ENCODE data around the gene PCK1.

The PCK1 gene

DNA sequence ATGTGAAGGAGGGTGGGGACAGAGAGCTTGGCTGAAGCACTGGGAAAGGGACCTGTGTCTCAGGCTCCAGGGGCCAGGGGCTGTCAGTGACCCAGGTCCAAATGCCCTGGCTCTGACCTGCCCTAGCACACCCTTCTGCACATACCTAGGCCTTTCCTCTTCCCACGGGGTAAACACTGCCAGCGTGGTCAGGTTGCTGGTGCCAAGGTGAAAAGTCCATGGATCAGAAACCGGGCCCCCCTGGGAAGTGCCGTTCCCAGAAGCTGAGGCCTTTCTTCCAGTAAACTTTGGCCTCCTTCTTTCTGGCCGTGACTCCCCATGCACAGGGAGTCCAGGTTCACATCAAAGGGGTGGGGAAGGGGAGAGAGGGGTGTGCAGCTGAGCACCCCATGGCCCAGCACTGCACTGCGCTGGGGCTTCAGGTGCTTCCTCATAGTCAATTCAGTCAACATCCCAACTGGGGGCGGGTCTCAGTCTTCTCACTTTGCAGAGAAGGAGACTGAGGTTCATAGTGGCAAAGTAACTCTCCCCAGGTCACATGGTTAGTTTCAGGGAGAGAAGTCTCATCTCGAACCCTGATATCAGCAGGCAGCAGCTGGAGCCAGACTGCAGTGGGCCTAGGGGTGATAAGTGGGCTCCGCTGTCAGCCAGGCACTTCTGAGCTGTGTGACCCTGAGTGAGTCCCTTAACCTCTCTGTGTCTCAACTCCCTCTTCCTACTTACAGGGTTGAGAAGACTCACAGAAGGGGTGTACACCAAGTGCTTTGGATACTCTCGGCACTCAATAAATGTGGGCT, 17.0 kb downstream of the PCK1 start:
- DNase-seq, result no peak

DNA sequence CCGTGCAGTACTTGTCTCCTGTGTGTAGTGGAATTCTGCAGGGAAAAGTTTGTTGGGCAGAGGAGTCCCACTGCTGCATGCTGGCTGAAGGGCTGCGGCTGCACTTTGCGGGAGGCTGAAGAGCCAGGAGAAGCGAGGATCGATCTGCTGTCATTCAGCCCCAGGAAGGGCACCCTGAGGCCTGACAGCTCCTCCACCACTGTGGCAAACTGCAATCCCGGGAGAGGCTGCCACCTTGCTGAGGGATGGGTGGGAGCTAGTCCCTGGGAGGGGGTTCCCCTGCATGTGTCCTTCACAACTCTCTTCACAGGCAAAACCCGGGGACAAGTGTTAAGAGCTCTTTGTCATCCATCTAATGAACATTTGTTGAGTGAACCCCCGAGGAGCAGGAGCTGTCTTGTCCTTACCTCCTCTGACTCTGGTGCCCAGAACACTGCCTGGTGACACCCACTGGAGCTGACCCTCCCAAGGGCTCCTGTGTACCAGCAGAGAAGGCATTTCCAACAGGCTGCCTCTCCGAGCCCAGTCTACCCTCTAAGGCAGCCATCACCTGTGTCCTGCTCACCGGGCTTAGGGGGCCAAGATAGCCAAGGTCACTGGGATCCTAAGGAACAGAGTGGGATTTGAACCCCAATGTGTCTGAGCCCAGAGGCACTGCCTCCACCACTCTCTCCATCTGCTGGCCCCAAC, 17.7 kb downstream of the PCK1 start:
- no peak for DNase-seq

DNA sequence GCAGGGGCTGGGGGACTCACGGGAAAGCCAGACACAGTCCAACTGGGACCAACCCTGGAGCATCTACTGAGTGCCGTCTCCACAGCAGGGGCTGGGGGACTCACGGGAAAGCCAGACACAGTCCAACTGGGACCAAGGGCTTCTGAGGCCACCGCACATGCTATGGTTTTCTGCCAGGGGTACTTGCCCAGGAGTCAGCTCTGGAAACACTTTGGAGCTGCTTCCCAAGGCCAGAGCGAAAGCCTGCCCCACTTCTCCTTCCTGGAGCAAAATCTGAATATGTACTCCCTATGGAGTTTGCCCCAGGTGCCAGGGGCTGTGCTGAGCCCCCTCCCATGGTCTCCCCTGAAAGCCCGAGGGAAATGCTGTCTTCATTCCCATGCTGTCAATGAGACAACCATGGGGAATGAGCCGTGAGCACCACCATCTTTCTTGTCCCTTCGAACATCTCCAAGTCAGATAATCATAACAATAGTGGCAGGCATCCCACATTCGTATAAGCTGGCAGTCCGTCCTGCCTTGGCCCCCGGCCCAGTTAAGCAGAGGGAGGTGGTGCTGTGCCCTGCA, 18.5 kb downstream of the PCK1 start:
- no peak for DNase-seq

DNA sequence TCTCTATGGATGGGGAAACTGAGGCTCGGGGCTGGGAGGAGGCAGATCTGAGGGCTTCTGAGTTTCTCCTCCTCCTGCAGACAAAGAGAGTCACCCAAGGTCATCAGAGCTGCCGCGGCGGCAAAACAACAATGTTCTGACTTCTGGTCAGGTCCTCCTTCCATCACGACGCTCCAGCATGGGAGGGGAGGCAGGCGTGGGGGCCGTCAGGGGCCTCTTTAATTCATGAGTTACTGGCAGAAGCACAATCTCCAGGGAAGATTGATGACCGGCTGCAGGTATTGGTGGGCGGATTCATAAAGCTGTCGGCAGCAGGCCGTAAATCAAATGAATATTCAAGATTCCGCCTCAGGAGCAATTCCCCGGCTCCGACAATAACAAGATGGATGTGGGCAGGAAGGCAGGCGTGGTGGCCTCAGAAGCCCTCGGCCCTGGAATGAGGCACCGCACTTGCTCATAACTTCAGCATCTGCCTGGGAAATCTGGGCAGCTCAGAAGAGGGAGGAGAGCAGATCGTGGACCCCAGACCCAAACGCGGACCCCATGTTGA, 19.1 kb downstream of the PCK1 start:
- DNase-seq, result no peak

DNA sequence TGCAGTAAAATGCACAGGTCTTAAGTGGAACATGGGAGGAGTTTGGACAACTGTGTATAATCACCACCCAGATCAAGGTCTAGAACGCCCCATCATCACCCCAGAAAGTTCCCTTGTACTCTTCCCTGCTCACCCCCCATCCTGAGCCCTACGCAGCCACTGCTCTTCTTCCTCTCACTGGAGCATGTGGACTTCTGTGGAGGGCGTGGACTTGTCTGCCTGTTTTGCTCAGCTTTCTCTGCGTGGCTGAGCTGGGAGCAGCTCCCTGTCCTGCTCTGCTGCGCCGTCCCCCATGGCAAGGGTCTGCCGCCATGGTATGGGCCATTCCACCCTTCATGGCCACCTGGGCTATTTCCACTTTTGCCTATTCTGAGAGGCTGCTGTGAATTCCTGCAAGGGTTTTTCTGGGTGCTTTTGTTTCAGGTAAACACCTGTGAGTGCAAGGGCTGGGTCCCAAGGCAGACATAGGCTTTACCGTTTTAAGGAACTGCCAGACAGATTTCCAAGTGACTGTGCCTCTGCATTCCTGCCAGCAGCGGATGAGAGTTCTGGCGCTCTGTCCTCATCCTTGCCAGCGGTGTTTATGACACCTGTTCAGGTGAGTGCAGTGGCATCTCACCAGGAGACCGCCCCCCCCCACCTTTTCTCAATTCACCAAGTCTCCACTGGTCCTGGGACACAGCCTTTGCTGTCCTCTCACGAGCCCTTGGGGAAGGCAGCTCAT, 19.7 kb downstream of the PCK1 start:
- DNase-seq, result no peak

DNA sequence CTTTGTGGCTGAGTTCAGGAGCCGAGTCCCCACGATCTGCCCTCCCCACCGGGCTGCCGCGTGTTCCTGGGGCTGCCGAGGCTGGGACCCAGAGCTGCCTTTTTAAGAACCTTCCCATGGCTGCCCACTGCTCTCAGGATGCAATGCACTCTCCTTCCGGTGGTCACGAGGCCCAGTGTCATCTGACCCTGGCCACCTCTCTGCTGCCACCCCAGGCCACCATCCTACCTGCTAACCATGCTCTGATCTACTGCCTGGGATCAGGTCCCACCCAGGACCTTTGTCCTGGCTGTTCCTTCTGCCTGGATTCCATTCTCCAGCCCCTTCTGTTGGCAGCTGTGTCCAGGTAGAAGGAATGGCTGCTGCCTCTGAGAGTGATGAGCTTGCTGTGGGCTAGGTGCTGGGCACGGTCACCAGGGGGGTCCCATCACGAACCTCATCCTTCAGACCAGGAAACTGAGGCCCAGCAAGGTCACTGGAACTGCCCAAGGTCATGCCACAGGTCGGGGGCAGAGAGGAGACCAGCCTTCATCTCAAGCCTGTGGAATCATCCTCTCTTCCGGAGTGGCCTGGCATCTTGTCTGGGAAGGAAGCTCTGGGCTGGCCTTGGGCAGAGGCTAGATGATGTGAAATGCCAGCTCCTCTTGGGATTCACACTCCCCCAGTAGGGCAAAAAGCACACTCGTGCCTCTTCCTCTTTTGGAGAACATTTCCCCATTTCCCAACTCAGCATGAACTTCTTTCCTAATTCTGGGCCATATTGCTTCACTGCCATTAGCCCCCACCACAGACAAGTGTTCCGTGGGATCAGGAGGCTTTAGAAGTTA, 20.5 kb downstream of the PCK1 start:
- DNase-seq, result no peak

DNA sequence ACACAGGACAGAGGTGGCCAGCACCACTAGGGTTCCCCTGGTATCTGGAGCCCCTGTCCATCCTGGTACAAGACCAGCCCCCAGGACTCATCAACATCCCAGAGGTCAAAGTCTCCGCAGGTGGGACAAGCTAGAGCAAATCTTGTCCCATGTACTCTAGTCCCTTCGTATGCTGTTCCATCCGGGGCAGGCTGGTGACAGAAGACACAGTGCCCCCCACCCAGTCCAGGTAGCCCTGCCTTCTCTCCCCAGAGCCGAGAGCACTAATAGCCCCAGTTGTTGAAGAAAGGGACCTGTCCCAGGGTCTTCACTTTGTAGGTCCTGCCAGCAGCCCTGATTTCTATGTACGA, 21.1 kb downstream of the PCK1 start:
- DNase-seq, result no peak

DNA sequence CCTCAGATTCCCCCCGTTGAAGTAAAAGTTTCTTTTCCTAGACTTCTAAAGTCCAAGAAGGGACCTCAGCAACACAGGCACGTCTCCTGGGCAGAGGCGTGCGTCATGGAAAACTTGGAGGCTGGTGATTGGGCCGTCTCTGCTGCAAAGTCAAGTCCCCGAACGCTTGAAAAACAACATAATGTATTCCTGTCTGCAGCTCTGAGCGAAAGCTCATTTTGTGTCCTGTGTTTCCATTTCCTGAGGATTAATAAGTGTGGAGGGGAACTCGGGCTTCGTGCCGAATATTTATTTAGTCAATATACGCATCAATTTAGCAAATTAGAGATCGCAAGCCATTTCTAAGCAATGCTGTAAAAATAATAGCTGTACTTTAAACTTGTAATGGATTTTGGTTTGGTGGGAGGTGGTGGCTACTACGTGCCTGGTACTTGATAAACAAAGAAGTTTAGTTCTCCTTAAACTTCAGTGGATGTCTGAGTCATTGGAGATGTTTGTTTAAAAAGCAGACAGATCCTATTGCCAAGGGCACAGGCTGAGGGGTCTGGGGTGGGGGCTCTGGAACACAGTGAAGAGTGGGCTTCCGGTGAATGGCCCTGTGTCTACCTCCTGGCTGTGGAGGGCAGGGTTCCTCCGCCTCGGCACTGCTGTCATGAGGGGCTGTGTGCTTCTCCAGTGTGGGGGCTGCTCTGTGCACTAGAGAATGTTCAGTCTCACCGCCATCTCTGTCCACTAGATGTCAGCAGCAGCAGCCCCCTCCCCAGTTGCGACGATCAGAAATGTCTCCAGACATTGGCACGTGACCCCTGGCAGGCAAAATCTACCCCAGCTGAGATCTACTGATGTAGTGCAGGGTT, 21.8 kb downstream of the PCK1 start:
- DNase-seq, result no peak

DNA sequence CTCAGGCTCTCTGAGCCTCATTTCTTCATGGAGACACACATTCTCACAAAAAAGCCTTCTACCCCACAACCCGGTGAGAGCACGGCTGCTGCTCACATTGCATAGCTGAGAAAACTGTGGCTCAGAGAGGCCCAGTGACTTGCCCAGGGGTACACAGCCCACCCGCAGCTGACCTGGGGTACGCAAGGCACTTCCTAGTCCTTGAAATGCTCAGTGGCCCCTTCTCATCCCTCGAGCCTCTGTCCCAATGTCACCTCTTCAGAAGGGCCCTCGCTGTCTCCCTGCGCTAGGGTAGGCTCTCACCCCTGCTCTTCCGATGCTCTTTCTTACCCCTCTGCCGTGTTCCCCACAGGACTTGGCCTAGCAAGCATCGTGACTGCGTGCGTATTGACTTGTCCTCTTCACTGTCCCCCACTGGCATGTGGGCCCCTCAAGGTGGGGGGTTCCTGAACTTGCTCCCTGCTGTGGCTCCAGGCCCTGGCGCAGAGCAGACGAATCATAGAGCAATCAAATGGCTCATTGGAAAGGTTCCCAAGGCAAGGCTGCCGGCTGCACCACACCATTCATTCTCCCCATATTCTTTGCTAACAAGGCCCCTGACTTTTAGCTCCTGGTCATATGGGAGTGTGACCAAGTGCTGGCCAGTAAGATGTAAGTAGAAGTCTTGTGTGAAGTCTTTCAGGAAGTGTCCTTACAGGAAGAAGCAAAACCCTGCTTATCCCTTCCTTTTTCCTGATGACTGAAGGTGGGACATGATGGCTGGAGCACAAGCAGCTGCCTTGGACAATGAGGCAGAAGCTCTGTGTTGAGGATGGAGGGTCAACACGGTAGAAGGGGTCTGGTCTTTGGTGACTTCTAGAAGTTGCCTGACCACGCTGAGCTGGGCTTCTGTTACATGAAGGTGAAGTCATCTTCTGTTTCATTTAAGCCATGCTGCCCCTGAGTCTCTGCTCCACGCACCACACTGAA, 22.7 kb downstream of the PCK1 start:
- no peak for DNase-seq

DNA sequence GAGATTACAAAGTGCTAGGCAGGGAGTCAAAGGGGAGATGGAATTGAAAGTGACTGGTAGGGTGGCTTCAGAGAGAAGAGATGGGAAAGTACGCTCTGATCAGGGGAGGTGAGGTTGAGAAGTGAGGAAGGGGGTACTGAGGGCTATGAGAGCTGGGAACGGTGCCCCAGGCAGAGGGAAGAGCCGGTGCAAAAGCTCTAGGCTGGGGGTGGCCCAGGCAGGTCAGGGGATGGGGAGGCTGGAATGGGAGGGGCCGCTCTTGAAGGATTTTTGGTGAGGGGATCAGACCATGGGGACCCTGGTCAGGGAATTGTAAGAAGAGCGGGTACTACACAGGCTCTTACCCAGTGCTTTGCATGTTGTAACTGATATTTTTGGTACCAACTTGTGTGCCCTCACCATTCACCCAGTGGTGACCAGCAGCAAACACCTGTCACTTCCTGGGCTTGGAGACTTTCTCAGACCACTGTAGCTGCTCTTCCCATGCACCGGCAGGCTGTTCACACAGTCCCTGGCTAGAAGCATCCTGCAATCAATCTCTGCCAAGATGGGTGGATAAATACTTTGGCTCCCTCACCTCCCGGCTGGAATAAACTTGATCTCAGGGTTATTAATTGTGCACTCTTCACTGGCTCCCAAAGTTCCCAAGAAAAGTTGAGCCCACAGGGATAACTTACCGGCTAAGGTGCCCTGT, 24.0 kb downstream of the PCK1 start:
- no peak for DNase-seq

DNA sequence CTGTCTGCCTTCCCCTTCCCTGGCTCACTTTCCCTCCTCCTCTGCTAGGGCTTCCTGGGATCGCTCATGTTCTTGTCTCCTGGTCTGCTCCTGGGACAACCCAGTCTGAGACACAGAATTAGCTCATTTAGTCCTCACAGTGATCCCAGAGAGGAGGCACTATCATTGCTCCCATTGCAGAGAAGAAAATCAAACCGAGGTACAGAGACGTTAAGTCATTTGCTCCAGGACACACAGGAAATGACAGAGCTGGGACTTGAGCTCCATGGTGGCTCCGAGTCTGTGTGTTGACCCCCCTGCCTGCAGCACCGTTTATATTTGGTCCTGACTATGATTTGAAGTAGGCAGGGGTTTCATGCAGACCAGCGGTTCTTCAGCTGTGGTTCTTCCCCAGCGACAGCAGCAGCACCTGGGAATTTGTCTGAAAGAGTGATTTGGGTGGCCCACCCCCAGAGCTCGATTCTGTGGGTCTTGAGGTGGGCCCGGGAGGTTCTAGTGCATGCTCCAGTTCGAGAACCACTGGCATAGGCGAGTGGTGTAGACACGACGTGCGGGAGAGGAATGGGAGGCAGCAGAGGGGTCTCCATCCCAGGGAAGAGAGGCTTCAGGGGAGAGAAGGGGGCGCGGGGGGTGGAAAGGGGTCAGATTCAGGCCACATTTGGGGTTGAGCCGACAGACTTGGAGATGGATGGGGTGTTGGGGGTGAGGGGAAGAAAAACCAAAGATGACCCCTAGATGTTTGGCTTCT, 24.7 kb downstream of the PCK1 start:
- no peak for DNase-seq

DNA sequence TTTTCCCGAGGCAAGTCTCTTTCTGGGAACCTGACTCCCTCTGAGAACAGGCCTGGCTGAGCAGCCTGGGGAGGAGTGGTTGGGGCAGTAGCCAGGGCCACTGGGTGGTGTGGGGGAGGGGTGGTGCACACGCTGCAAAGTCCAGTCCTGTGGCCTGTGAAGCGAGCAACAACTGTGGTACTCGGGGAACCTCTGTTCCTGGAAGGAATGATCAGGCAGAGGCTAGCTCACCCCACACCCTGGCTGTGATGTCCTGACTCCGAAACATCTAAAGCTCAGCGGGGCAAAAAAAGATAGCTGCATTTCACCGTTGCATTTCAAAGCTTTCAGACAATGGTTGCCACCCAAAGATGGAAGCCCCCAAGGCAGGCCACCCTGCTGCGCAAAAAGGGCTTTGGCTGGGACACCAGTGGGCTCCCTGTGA, 25.5 kb downstream of the PCK1 start:
- DNase-seq, result no peak

DNA sequence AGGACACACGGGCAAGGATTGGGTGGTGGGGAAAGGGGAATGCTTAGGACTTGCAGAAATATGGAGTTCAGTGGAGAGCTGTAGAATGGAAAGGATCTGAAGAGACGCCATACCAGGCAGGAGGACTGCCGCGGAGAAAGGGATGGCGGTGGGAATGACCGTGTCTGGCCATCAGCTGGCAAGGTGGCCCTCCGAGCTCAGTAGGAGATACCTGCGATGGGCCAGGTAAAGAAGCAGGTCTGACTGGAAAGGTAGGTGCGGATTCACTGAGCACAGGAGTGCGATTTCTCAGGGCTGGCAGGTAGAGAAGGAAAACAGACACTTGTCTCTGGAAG, 26.0 kb downstream of the PCK1 start:
- no peak for DNase-seq

DNA sequence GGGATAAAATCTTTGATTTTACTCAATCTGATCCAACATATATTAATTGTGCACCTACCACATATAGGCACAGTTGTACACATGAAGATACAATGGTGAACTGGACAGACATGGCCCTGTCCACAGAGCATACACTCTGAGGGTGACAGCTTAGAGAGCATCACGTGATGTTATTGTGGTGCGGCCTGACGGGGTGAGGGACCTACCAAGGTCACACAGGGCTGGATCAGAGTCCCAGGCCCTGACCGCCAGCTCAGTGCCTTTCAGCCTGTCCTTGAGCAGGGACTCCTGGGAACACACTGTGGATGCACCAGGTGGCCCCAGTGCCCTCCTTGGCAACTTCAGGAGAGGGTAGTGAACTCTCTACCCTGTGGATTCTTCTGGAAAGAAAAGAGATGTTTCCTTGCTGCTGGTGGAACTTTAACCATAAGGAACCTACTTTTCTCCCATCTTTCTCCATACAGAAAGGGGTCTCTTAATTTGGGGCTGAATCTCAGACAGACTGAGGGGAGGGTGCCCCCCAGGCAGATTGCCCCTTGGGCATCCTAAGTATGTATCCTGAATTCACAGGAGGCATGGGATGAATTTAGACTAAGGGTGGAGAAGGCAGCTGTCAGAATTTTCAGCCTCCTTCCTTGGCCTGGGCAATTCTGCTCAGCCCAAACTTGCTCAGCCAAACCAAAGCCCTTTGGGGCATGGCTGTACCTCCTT, 26.5 kb downstream of the PCK1 start:
- no peak for DNase-seq

DNA sequence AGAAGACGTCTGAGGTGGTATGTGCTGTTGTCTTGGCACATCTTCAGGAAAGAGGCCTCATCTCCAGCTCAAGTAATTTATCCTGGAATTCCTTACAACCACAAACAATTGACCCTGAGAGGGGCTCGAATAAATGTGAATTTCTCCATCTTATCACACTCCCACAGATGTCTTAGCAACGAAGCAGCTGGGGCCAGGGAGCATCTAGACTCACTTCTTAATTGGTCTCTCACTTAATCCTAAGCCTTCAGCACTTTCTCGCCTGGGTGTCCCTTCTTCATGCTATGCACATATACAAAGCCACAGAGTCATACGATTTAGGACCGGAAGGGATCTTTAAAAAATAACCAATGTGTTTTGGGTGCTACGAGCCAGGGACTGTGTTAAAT, 27.1 kb downstream of the PCK1 start:
- no peak for DNase-seq

DNA sequence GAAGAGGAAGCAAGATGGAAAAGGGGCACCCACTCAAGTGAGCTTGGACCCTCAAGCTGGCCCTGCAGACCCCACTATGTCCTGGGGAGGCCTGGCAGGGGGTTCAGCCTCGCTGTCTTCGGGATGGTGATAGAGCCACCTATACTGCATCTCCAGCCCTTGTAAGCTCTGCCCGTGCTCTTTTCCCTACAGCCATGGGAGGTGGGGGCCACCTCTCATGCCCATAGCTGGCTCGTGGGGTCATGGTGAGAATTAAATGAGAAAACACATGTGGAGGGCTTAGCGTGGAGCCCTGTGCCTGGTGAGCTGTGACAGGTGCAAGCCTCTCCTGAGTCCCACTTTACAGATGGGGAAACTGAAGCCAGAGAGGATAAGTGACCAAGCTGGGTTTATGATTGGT, 27.7 kb downstream of the PCK1 start:
- no peak for DNase-seq

DNA sequence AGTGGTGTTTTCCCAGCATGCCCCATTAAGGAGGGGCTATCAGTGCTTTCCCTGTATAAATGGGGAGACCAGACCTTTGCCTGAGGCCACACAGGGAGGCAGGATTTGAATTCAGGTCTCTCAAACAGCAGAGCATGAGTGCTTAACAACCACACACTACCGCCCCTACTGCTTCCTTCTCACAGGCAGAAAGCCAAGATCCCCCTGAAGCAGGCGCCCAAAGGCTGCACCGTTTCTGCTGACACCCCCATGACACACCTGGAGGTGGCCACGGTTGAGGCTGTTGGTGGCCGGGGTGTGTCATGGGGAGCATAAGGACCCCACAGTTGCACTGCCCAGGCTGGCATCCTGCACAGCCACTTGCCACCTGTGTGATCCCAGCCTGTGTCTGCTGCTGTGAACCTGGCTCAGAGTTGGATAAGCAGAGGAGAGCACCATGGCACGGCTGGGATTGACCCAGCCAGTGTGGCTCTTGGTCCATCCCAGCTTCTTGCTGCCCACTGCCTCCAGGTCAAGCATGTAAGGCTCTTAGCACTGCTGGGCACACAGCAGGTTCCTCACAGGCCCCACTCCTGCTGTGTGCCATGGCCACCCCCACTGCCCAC, 28.3 kb downstream of the PCK1 start:
- DNase-seq, result no peak

All from stimulated activated CD4-positive, alpha-beta T cell treated with anti-CD3 and anti-CD28 coated beads, Interleukin-1b, Interleukin-23, amount 100 ng/mL, for 48 hours (primary cell).